ENCODE measurements around the gene WDR20.

Gene WDR20

DNA sequence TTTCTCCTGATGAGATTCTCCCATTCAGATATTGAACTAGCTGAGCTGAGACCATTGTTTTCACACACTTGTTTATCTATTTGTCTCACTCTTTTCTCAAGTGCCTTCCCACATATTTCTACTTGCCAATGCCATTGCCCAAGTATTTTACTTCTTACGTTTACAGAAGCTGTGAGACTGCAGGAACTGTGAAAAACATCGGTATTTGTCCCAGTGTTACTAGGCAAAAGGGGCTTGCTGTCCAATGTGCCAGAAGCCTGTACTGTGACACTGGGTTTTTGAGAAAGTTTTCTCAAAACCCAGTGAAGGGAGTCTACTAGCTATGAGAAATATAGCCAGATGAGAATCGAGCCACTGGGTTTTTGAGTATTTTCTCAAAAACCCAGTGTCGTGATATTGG lies 37.5 kb downstream of the WDR20 start:
- no peak overlapping the region for H3K4me3 ChIP-seq (ENCODE audit: low read depth, low read length)
- DNase-seq (ENCODE audit: low read depth): no peak
- TF ChIP-seq, protein P1, sequence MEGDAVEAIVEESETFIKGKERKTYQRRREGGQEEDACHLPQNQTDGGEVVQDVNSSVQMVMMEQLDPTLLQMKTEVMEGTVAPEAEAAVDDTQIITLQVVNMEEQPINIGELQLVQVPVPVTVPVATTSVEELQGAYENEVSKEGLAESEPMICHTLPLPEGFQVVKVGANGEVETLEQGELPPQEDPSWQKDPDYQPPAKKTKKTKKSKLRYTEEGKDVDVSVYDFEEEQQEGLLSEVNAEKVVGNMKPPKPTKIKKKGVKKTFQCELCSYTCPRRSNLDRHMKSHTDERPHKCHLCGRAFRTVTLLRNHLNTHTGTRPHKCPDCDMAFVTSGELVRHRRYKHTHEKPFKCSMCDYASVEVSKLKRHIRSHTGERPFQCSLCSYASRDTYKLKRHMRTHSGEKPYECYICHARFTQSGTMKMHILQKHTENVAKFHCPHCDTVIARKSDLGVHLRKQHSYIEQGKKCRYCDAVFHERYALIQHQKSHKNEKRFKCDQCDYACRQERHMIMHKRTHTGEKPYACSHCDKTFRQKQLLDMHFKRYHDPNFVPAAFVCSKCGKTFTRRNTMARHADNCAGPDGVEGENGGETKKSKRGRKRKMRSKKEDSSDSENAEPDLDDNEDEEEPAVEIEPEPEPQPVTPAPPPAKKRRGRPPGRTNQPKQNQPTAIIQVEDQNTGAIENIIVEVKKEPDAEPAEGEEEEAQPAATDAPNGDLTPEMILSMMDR (conservative IDR thresholded peaks at IDR 0.05; ENCODE audit: low read depth, low read length): no peak

DNA sequence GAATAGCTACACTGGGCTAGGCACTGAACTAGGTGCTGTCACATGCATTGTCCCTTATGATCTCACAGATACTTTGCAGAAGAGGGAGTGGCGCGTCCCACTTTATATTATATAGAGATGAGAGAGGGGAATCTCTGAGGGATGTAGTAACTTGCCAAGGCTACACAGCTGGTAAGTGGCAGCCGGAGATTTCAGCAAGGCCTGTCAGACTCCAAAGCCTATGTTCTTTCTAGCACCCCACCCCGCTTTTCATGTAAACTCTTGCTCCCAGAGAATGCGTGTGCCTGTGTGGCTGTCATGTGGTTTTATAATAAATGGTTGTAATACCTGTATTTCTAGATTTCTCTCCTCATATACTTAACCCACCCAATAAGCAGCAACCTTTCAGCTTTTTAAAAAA lies 39.1 kb downstream of the WDR20 start:
- no peak overlapping the region for H3K4me3 ChIP-seq (ENCODE audit: low read depth, low read length)
- TF ChIP-seq, protein P1 (conservative IDR thresholded peaks at IDR 0.05; ENCODE audit: low read depth, low read length): no peak
- DNase-seq (ENCODE audit: low read depth): no peak

DNA sequence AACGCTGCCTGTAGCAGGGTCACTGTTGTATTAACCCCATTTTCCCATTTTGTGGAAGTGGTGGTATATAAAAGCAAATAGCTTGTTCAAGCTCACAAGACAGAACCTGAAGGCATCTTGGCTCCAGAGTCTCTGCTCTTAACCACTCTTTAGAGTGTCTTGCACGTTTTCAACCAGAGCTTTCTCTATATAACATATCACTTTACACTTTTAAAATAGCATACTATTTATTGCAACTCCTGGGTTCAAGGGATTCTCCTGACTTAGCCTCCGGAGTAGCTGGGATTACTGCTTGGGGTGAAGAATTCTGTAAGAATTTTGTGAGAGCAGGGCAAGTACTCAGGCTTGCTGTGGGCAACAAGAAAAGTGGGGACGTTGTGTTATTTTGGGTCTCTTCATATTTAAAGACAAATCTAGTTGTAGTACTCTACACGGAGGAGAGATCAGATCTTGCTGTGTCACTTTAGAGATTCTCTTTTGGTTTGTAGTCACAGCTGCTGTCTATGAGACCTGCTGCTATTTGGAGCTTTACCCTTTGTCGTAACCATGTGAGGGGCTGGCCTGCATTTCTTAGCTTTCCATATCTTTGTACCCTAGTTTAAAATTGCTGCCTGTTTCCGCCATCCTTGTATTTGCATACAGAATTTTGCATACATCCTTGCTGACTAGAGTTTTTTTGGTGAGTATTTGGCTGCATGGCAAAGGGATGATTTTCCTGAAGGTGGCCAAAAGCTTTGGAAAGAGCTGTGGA lies 40.7 kb downstream of the WDR20 start:
- DNase-seq (ENCODE audit: low read depth): no peak
- TF ChIP-seq, protein P1 (conservative IDR thresholded peaks at IDR 0.05; ENCODE audit: low read depth, low read length): no peak
- no peak overlapping the region for H3K4me3 ChIP-seq (ENCODE audit: low read depth, low read length)

DNA sequence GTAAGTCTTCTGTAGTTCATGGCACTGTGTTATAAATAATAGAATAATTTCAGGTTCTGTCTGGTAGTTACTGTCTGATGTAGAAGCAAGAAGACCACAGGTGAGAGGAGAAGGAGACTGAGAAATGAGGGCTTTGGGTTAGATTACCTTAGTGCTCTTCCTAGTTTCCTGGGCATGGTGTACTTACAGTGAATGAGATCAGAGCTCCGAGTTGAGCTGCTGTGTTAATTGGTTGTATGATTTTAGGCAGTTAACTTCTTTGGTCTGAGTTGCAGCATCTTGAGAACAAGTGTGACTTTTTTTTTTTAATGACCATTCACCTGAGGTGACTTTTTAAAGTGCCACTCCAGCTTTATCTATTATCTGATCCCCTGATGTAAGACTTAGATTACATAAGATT lies 41.5 kb downstream of the WDR20 start:
- TF ChIP-seq, protein P1 (conservative IDR thresholded peaks at IDR 0.05; ENCODE audit: low read depth, low read length): no peak
- no peak overlapping the region for H3K4me3 ChIP-seq (ENCODE audit: low read depth, low read length)
- no peak for DNase-seq (ENCODE audit: low read depth)

DNA sequence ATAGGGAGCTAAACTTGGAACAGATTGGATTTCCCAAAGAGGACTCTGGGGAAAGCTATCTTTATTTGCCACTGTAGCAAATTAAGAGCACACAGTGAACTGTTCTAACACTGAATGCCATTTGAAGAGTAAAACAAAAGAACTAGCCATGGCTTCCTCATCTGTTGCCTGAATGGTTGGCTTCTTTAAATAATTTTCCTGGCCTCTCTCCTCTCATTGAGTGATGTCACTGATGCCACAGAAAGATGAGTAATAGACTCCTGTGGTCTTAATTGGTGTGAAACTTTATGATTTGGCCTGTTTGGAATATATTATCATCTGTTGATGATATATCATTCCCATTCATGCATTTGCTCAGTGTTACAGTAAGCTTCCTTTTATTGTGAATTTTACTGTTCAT lies 42.5 kb downstream of the WDR20 start:
- H3K4me3 ChIP-seq (ENCODE audit: low read depth, low read length): no peak overlapping the region
- TF ChIP-seq, protein P1 (conservative IDR thresholded peaks at IDR 0.05; ENCODE audit: low read depth, low read length): no peak
- DNase-seq (ENCODE audit: low read depth): peak; percentile 60

DNA sequence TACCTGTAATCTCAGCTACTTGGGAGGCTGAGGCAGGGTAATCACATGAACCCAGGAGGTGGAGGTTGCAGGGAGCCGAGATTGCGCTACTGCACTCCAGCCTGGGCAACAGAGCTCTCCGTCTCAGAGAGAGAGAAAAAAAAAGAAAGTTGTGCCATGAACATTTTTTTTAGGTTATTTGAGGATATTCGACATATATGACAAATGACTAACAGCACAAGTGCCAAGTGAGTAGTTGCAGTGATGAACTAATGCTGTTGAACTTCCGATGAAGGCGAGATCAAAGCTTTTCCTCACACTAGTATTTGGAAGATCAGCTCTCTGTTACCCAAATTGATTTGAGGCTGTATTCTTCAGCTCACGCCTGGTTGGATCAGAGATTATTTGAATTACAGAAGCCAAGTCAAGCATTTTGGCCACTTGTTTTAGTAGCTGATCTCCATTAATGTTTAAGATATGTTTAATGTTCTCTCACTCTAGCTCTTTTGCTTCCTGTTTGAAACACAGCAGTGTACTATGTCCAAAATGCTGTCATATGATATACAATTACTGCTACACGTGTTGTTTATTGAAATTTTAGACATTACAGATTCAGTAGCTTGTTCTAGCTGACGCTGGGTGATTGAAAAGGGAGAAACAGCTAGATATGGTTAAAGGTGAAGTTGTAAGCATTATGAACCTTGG lies 43.4 kb downstream of the WDR20 start:
- DNase-seq (ENCODE audit: low read depth): peak; percentile 27
- TF ChIP-seq, protein P1 (conservative IDR thresholded peaks at IDR 0.05; ENCODE audit: low read depth, low read length): no peak

DNA sequence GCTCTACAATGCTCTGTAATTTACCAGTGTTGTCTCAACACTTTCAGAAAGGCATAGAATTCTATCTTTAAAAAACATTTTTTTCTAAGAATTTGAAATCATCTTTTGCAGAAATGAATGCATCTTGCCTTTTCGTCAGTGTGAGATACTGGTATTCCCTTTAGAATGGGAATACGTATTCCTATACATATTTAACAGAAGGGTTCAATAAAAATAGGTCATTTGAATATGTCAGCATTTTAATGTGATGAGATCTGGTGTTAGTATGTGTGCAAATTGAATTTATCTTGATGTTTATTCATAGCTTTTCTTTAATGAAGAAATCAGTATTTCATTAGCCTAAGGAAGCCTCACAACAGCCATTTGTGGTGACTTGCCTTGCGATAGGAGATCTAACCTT lies 44.2 kb downstream of the WDR20 start:
- no peak overlapping the region for H3K4me3 ChIP-seq (ENCODE audit: low read depth, low read length)
- TF ChIP-seq, protein P1 (conservative IDR thresholded peaks at IDR 0.05; ENCODE audit: low read depth, low read length): no peak
- no peak for DNase-seq (ENCODE audit: low read depth)

More for the DNA sequence above, 43.4 kb downstream of the WDR20 start:
- no peak overlapping the region for H3K4me3 ChIP-seq (ENCODE audit: low read depth, low read length)
